Left lung (tissue), 14 donors: ENCODE measurements around the gene KIAA1143. TPM values are rescaled to one million over a fixed set of nuclear protein-coding genes. Genes with fewer than 3 reads are reported as not detected.

Source experiments
- ATAC-seq: fragments of 200-7000 bp; cut with Tn5 transposase; one replicate; pipeline ENCODE4 v1.9.1; 2020; ENCODE audit warnings: moderate library complexity
- DNase-seq, 4 donors: peaks; one replicate each; pipeline ENCODE4 v3.0.0-alpha.2; 2013 to 2020
- H3K27ac ChIP-seq, 2 donors: fragments of 200-600 bp; sonication (generic) in 1 of 2; one replicate each; pipeline versions ENCODE4 v1.5.0 to v1.8.0; 2020 to 2021
- H3K27me3 ChIP-seq, 2 donors: fragments of 200-600 bp; sonication (generic) in 1 of 2; one replicate each; pipeline versions ENCODE4 v1.5.0 to v1.8.0; 2020 to 2021
- H3K36me3 ChIP-seq, 2 donors: fragments of 200-600 bp; sonication (generic) in 1 of 2; one replicate each; pipeline versions ENCODE4 v1.5.0 to v1.8.0; 2020 to 2021
- H3K4me1 ChIP-seq, 2 donors: fragments of 200-600 bp; one replicate each; pipeline ENCODE4 v1.8.0; 2021
- H3K4me3 ChIP-seq, 2 donors: fragments of 200-600 bp; sonication (generic) in 1 of 2; one replicate each; pipeline versions ENCODE4 v1.5.0 to v1.8.0; 2020 to 2021; ENCODE audit warnings: mild to moderate bottlenecking in 1 of 2
- H3K9me3 ChIP-seq, 2 donors: fragments of 200-600 bp; sonication (generic) in 1 of 2; one replicate each; pipeline versions ENCODE4 v1.5.0 to v1.8.0; 2020 to 2021
- CTCF ChIP-seq, 2 donors: fragments of 200-600 bp; sonication (generic) in 1 of 2; IDR thresholded peaks; one replicate each; pipeline versions ENCODE4 v1.5.0 to v1.8.0; 2021; ENCODE audit warnings: antibody characterized with exemption in 2 of 2
- intact Hi-C, 2 donors: fragments of 100-400 bp; cut with DNase I; formaldehyde crosslinking; loops; one replicate each; pipeline versions ENCODE4 v1.11.2 to v1.14.2; 2022
- long read RNA-seq, 12 donors: library from polyadenylated mRNA in 2 of 12; unstranded in 2 of 12; transcript quantifications; one replicate each; pipeline ENCODE4 v2.0.0 and lab custom pipeline, GENCODE V29; 2019 to 2026
- polyA plus RNA-seq, 6 donors: library from polyadenylated mRNA; unstranded; fragments of 120-200 nt; gene quantifications; one replicate each; pipeline ENCODE4 v1.2.1, GENCODE V29; 2013; ENCODE audit not compliant: insufficient read length in 6 of 6
- total RNA-seq, 2 donors: library from RNA; stranded (reverse); fragmentation: NEBNext Ultra II Directional; extraction: Animal tissue kit (Norgen Biotek cat#: 25700); gene quantifications; one replicate each; pipeline ENCODE4 v1.2.1, GENCODE V29; 2021
- donor health status: DM: no; HTN: yes; CAD: no.
- donor health status: DM: no; HTN: no; CAD: no.

Gene KIAA1143
- total RNA-seq (10 to 100 TPM; 20.4 to 24.5 TPM), polyA plus RNA-seq (10 to 100 TPM; 45.9 to 60.7 (median 57.3) TPM)
- long read RNA-seq, donor 1, full-length matches to known transcripts, result 30 of 30 reads
- long read RNA-seq, donor 1, partial matches to known transcripts, result 0 of 30 reads
- long read RNA-seq, donor 1, other reads (novel, unspliced or antisense), result 0 of 30 reads
- long read RNA-seq, donor 2, full-length matches to known transcripts, result 24 of 24 reads
- long read RNA-seq, donor 2, partial matches to known transcripts, result 0 of 24 reads
- long read RNA-seq, donor 2, other reads (novel, unspliced or antisense), result 0 of 24 reads
- long read RNA-seq, donor 3, full-length matches to known transcripts, result 20 of 20 reads
- long read RNA-seq, donor 3, partial matches to known transcripts, result 0 of 20 reads
- long read RNA-seq, donor 3, other reads (novel, unspliced or antisense), result 0 of 20 reads
- long read RNA-seq, donor 4, full-length matches to known transcripts, result 17 of 20 reads
- long read RNA-seq, donor 4, partial matches to known transcripts, result 1 of 20 reads
- long read RNA-seq, donor 4, other reads (novel, unspliced or antisense), result 2 of 20 reads
- long read RNA-seq, donor 5, full-length matches to known transcripts, result 26 of 26 reads
- long read RNA-seq, donor 5, partial matches to known transcripts, result 0 of 26 reads
- long read RNA-seq, donor 5, other reads (novel, unspliced or antisense), result 0 of 26 reads
- long read RNA-seq, donor 6, full-length matches to known transcripts, result 24 of 60 reads
- long read RNA-seq, donor 6, partial matches to known transcripts, result 36 of 60 reads
- long read RNA-seq, donor 6, other reads (novel, unspliced or antisense), result 0 of 60 reads
- long read RNA-seq, donor 7, full-length matches to known transcripts, result 14 of 14 reads
- long read RNA-seq, donor 7, partial matches to known transcripts, result 0 of 14 reads
- long read RNA-seq, donor 7, other reads (novel, unspliced or antisense), result 0 of 14 reads
- long read RNA-seq, donor 8, full-length matches to known transcripts, result 19 of 19 reads
- long read RNA-seq, donor 8, partial matches to known transcripts, result 0 of 19 reads
- long read RNA-seq, donor 8, other reads (novel, unspliced or antisense), result 0 of 19 reads
- long read RNA-seq, donor 9, result 0 reads
- long read RNA-seq, donor 10, full-length matches to known transcripts, result 7 of 10 reads
- long read RNA-seq, donor 10, partial matches to known transcripts, result 0 of 10 reads
- long read RNA-seq, donor 10, other reads (novel, unspliced or antisense), result 3 of 10 reads
- long read RNA-seq, donor 11, full-length matches to known transcripts, result 26 of 26 reads
- long read RNA-seq, donor 11, partial matches to known transcripts, result 0 of 26 reads
- long read RNA-seq, donor 11, other reads (novel, unspliced or antisense), result 0 of 26 reads
- long read RNA-seq, donor 12, full-length matches to known transcripts, result 12 of 23 reads
- long read RNA-seq, donor 12, partial matches to known transcripts, result 11 of 23 reads
- long read RNA-seq, donor 12, other reads (novel, unspliced or antisense), result 0 of 23 reads

- DNase-seq, result peak; percentile 97 to 98 (median 98)
- peak within 1 kb of the TSS; percentile 65 to 82 for H3K27ac ChIP-seq
- ATAC-seq, result peak; percentile 99
- H3K4me1 ChIP-seq, result peaks cover 4 to 18% of the 10 kb centered on the region in 2 donors
- peak within 1 kb of the TSS; percentile 69 to 82 for H3K4me3 ChIP-seq
- no peaks in the 10 kb centered on the region for H3K27me3 ChIP-seq
- TF ChIP-seq CTCF (IDR thresholded peaks at IDR 0.05), result no peak
- peaks cover 0 to 10% of the 10 kb centered on the region in 2 donors for H3K36me3 ChIP-seq
- intact Hi-C loops, result no loop called here
- peaks cover 0 to 29% of the 10 kb centered on the region in 2 donors for H3K9me3 ChIP-seq
Observed at GRCh38 chr3:44761424-44762169, at the start of gene KIAA1143, which contains the start of gene KIF15. KIAA1143 (minus strand) TSS chr3:44761619; CDS start chr3:44761602, 17 bp downstream. KIF15 (plus strand) TSS chr3:44761794; CDS start chr3:44761866, 72 bp downstream.

- no peak overlapping the region for H3K27ac ChIP-seq
- H3K27me3 ChIP-seq, result no peaks in the 10 kb centered on the region
- H3K9me3 ChIP-seq, result no peaks in the 10 kb centered on the region
- H3K4me3 ChIP-seq, result no peak overlapping the region
- no peaks in the 10 kb centered on the region for H3K36me3 ChIP-seq
- no peaks in the 10 kb centered on the region for H3K4me1 ChIP-seq
- intact Hi-C loops, result no loop called here
- TF ChIP-seq CTCF (IDR thresholded peaks at IDR 0.05), result no peak
- ATAC-seq, result no peak
- DNase-seq, result no peak
Observed at GRCh38 chr3:44805960-44806359, 44.5 kb upstream of the KIAA1143 start.

GRCh38 chr3:44803298-44803697 lies 41.9 kb upstream of the KIAA1143 start:
- intact Hi-C loops, result no loop called here
- TF ChIP-seq CTCF (IDR thresholded peaks at IDR 0.05), result no peak
- Histone ChIP-seq H3K27me3 (no peaks in the 10 kb centered on the region), H3K27ac (no peak overlapping the region), H3K9me3 (no peaks in the 10 kb centered on the region), H3K36me3 (peaks cover 0 to 5% of the 10 kb centered on the region in 2 donors), H3K4me1 (no peaks in the 10 kb centered on the region), H3K4me3 (no peak overlapping the region)
- no peak for DNase-seq
- no peak for ATAC-seq

GRCh38 chr3:44802011-44802410 lies 40.6 kb upstream of the KIAA1143 start:
- intact Hi-C loops, result no loop called here
- Histone ChIP-seq H3K4me1 (no peaks in the 10 kb centered on the region), H3K9me3 (no peaks in the 10 kb centered on the region), H3K36me3 (peaks cover 0 to 6% of the 10 kb centered on the region in 2 donors), H3K27ac (no peak overlapping the region), H3K4me3 (no peak overlapping the region), H3K27me3 (no peaks in the 10 kb centered on the region)
- no peak for TF ChIP-seq CTCF (IDR thresholded peaks at IDR 0.05)
- ATAC-seq (no peak), DNase-seq (no peak)
